Upper lobe of right lung (tissue), 1 donor: ENCODE data around the gene PLEKHA6. TPM values are rescaled to one million over a fixed set of nuclear protein-coding genes. Genes with fewer than 3 reads are reported as not detected.
A peak's percentile ranks its signal among the peaks of the same experiment; 100 is the strongest.

Experiments used
- ATAC-seq: fragments of 200-7000 bp; cut with Tn5 transposase; one replicate; pipeline ENCODE4 v1.9.1; 2020; ENCODE audit warnings: mild to moderate bottlenecking, moderate library complexity
- DNase-seq: peaks from one replicate; pipeline ENCODE4 v3.0.0-alpha.2; 2020
- H3K27ac ChIP-seq: fragments of 200-600 bp; one replicate; pipeline ENCODE4 v1.8.0; 2022
- H3K27me3 ChIP-seq: fragments of 200-600 bp; one replicate; pipeline ENCODE4 v1.8.0; 2022; ENCODE audit warnings: mild to moderate bottlenecking
- H3K36me3 ChIP-seq: fragments of 200-600 bp; one replicate; pipeline ENCODE4 v1.8.0; 2022
- H3K4me1 ChIP-seq: fragments of 200-600 bp; one replicate; pipeline ENCODE4 v1.8.0; 2022
- H3K4me3 ChIP-seq: fragments of 200-600 bp; one replicate; pipeline ENCODE4 v1.8.0; 2022; ENCODE audit warnings: mild to moderate bottlenecking
- H3K9me3 ChIP-seq: fragments of 200-600 bp; one replicate; pipeline ENCODE4 v1.8.0; 2022
- intact Hi-C: fragments of 100-400 bp; cut with DNase I; formaldehyde crosslinking; loops from one replicate; pipeline ENCODE4 v1.11.0; 2022
- total RNA-seq: library from RNA; stranded (reverse); fragmentation: NEBNext Ultra II Directional; extraction: Animal tissue kit (Norgen Biotek cat#: 25700); gene quantifications from one replicate; pipeline ENCODE4 v1.2.1, GENCODE V29; 2021
- TF ChIP-seq, protein P1 (sequence below): fragments of 200-600 bp; IDR thresholded peaks from one replicate; pipeline ENCODE4 v1.8.0; 2022; ENCODE audit warnings: antibody characterized with exemption
- donor health status: DM: no; HTN: yes; CAD: no; lungs with severe emphysema.

PLEKHA6 gene
- total RNA-seq, 1 donor from 2014 or later: 7.1 TPM

GRCh38 chr1:204385727-204386126 lies 26.0 kb upstream of the PLEKHA6 start:
- H3K9me3 ChIP-seq: no peaks in the 10 kb centered on the region
- H3K4me1 ChIP-seq: no peaks in the 10 kb centered on the region
- no peaks in the 10 kb centered on the region for H3K36me3 ChIP-seq
- H3K4me3 ChIP-seq: no peak overlapping the region
- intact Hi-C loops: no loop called here
- TF ChIP-seq, protein P1, sequence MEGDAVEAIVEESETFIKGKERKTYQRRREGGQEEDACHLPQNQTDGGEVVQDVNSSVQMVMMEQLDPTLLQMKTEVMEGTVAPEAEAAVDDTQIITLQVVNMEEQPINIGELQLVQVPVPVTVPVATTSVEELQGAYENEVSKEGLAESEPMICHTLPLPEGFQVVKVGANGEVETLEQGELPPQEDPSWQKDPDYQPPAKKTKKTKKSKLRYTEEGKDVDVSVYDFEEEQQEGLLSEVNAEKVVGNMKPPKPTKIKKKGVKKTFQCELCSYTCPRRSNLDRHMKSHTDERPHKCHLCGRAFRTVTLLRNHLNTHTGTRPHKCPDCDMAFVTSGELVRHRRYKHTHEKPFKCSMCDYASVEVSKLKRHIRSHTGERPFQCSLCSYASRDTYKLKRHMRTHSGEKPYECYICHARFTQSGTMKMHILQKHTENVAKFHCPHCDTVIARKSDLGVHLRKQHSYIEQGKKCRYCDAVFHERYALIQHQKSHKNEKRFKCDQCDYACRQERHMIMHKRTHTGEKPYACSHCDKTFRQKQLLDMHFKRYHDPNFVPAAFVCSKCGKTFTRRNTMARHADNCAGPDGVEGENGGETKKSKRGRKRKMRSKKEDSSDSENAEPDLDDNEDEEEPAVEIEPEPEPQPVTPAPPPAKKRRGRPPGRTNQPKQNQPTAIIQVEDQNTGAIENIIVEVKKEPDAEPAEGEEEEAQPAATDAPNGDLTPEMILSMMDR: no peak
- DNase-seq: no peak
- H3K27ac ChIP-seq: no peak overlapping the region
- H3K27me3 ChIP-seq: no peaks in the 10 kb centered on the region
- ATAC-seq: no peak

- Histone ChIP-seq H3K27ac (no peak overlapping the region), H3K4me3 (no peak overlapping the region), H3K36me3 (no peaks in the 10 kb centered on the region), H3K9me3 (no peaks in the 10 kb centered on the region), H3K27me3 (no peaks in the 10 kb centered on the region), H3K4me1 (no peaks in the 10 kb centered on the region)
- intact Hi-C loops: no loop called here
- TF ChIP-seq, protein P1: no peak
- ATAC-seq (no peak), DNase-seq (no peak)
These were observed 25.1 kb upstream of the PLEKHA6 start for GRCh38 chr1:204384636-204385352.

GRCh38 chr1:204383163-204383904 lies 23.6 kb upstream of the PLEKHA6 start:
- Histone ChIP-seq H3K9me3 (no peaks in the 10 kb centered on the region), H3K27me3 (peaks cover 6% of the 10 kb centered on the region), H3K4me3 (no peak overlapping the region), H3K36me3 (no peaks in the 10 kb centered on the region), H3K27ac (no peak overlapping the region), H3K4me1 (peaks cover 4% of the 10 kb centered on the region)
- DNase-seq (no peak), ATAC-seq (no peak)
- intact Hi-C loops: no loop called here
- TF ChIP-seq, protein P1: no peak

DNA sequence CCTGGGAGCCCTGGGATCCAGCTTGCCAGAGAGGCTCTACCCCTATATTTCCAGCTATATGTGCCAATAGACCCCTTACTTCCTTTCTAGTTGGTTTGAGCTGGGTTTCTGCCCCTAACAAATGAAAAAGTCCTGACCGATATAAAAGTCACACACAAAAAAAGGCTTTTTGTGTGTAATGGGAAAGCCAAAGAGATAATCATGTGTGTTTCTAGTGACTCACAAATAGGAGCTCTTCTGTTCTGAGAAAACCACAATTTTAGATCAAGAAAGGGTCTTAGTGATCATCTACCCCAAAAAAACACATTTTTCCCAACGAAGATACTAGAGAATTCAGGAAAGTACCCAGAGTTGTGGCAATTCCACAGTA lies 23.0 kb upstream of the PLEKHA6 start:
- no peak for ATAC-seq
- peak overlapping the region; percentile 25 for H3K4me3 ChIP-seq
- no peak overlapping the region for H3K27ac ChIP-seq
- no peaks in the 10 kb centered on the region for H3K36me3 ChIP-seq
- TF ChIP-seq, protein P1: no peak
- peaks cover 9% of the 10 kb centered on the region for H3K4me1 ChIP-seq
- peaks cover 12% of the 10 kb centered on the region for H3K27me3 ChIP-seq
- intact Hi-C loops: no loop called here
- no peak for DNase-seq
- no peaks in the 10 kb centered on the region for H3K9me3 ChIP-seq

GRCh38 chr1:204380293-204380831 lies 20.6 kb upstream of the PLEKHA6 start:
- Histone ChIP-seq H3K4me3 (no peak overlapping the region), H3K9me3 (no peaks in the 10 kb centered on the region), H3K4me1 (peaks cover 12% of the 10 kb centered on the region), H3K36me3 (no peaks in the 10 kb centered on the region), H3K27me3 (peaks cover 20% of the 10 kb centered on the region), H3K27ac (no peak overlapping the region)
- DNase-seq (no peak), ATAC-seq (no peak)
- TF ChIP-seq, protein P1: no peak
- intact Hi-C loops: no loop called here
